ENCODE results near the gene CLPTM1L.

The CLPTM1L gene

DNA sequence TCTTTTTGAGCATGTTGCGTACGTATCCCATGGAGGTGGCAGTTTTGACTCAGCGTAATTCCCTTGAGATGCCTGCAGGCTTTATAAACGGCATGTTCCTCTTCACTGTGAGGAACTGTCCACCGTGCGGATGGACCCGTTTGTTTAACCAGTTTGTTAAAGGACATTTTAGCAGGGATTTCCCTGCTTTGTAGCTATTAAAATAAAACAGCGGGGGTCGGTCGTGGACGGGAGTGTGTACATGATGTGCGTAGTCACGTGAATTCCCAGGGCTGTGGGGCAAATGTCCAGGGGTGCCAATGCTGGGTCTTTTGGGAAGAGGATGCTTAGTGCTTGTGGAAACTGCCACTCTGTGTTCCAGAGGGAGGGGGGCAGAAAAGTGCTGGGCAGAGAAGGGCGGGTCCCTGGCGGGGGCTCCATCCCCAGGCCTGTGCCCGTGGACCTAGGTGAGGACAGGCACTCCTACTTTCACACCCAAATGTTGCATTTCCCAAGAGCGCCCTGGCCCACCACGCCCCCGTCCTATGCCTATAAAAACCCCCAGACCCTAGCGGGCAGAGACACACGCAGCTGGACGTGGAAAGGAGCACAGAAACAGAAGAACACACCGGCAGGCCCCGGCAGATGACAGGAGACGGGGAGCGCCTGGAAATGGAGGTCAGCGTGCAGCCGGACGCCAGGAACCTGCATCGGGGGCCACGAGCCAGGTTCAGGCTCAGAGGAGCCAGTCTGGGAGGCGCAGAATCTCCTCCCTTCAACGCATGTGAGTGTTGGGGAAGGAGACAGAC lies 46.0 kb downstream of the CLPTM1L start:
- Histone ChIP-seq H3K9me3 (ENCODE audit: insufficient read depth, low read length) (no peaks in the 10 kb centered on the region), H3K4me3 (ENCODE audit: insufficient read length, low read depth) (no peak overlapping the region), H3K4me1 (ENCODE audit: insufficient read depth, insufficient read length) (peaks cover 2% of the 10 kb centered on the region), H3K9ac (ENCODE audit: insufficient read length, low read depth) (no peak overlapping the region), H3K27me3 (ENCODE audit: insufficient read depth, insufficient read length) (peaks cover 11% of the 10 kb centered on the region), H3K36me3 (ENCODE audit: insufficient read depth, insufficient read length, low read length) (no peaks in the 10 kb centered on the region)
- TF ChIP-seq SUZ12 (IDR thresholded peaks at IDR 0.05; ENCODE audit: extremely low read depth, insufficient read depth, insufficient read length) (no peak), YY1 (IDR thresholded peaks at IDR 0.05; ENCODE audit: insufficient read depth, insufficient read length) (no peak), ZNF274 (IDR thresholded peaks at IDR 0.05; ENCODE audit: low read depth, low read length) (no peak)
- DNase-seq (ENCODE audit: low read depth, low spot score), result no peak

DNA sequence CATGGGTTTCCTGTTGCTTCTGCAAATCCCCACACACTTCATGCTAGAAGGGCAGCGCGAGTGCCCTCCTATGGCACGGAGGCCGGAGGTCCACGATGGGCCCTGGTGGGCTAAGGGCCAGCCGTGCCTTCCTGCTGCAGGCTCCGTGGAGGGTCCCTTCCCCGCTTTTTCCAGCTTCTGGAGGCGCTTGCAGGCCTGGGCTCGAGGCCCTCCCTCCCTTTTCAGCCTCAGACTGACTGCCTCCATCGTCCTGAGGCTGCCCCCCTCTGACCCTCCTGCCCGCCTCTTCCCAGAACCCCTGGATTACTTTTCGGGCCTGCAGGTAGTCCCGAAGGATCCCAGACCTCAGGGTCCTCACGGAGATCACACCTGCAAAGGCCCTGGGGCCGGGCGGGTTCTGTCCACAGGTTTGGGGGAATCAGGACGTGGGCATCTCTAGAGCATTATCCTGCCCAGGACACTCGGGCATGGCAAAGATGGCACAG lies 46.8 kb downstream of the CLPTM1L start:
- Histone ChIP-seq H3K9me3 (ENCODE audit: insufficient read depth, low read length) (no peaks in the 10 kb centered on the region), H3K36me3 (ENCODE audit: insufficient read depth, insufficient read length, low read length) (peaks cover 1% of the 10 kb centered on the region), H3K4me3 (ENCODE audit: insufficient read length, low read depth) (no peak overlapping the region), H3K27me3 (ENCODE audit: insufficient read depth, insufficient read length) (peaks cover 11% of the 10 kb centered on the region), H3K4me1 (ENCODE audit: insufficient read depth, insufficient read length) (peaks cover 3% of the 10 kb centered on the region), H3K9ac (ENCODE audit: insufficient read length, low read depth) (no peak overlapping the region)
- no peak for DNase-seq (ENCODE audit: low read depth, low spot score)
- TF ChIP-seq SUZ12 (IDR thresholded peaks at IDR 0.05; ENCODE audit: extremely low read depth, insufficient read depth, insufficient read length), result no peak
- TF ChIP-seq YY1 (IDR thresholded peaks at IDR 0.05; ENCODE audit: insufficient read depth, insufficient read length), result no peak
- TF ChIP-seq ZNF274 (IDR thresholded peaks at IDR 0.05; ENCODE audit: low read depth, low read length), result no peak

DNA sequence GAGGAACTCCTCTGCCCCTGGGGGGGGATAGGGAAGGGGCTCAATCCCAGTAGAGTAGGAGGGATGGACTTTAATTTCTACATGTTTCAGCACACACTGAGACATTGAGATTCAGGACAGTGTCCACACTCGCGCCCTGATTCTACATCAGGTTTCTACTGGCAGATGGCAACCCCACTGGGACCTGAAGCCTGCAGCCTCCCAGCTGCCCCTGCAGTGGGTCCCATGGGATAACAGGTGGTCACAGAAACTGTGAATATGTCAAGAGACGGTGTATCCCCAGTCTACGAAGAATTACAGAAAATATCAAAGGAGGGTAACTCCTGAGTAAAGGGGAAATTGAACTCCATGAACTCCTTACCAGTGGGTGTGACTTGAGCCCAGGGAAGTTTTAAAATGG lies 47.7 kb downstream of the CLPTM1L start:
- DNase-seq (ENCODE audit: low read depth, low spot score), result no peak
- H3K27me3 ChIP-seq (ENCODE audit: insufficient read depth, insufficient read length), result peaks cover 11% of the 10 kb centered on the region
- H3K4me1 ChIP-seq (ENCODE audit: insufficient read depth, insufficient read length), result peaks cover 3% of the 10 kb centered on the region
- H3K9ac ChIP-seq (ENCODE audit: insufficient read length, low read depth), result no peak overlapping the region
- no peak for TF ChIP-seq SUZ12 (IDR thresholded peaks at IDR 0.05; ENCODE audit: extremely low read depth, insufficient read depth, insufficient read length)
- no peak for TF ChIP-seq YY1 (IDR thresholded peaks at IDR 0.05; ENCODE audit: insufficient read depth, insufficient read length)
- no peak for TF ChIP-seq ZNF274 (IDR thresholded peaks at IDR 0.05; ENCODE audit: low read depth, low read length)
- H3K9me3 ChIP-seq (ENCODE audit: insufficient read depth, low read length), result no peaks in the 10 kb centered on the region
- H3K4me3 ChIP-seq (ENCODE audit: insufficient read length, low read depth), result no peak overlapping the region
- peaks cover 5% of the 10 kb centered on the region for H3K36me3 ChIP-seq (ENCODE audit: insufficient read depth, insufficient read length, low read length)

DNA sequence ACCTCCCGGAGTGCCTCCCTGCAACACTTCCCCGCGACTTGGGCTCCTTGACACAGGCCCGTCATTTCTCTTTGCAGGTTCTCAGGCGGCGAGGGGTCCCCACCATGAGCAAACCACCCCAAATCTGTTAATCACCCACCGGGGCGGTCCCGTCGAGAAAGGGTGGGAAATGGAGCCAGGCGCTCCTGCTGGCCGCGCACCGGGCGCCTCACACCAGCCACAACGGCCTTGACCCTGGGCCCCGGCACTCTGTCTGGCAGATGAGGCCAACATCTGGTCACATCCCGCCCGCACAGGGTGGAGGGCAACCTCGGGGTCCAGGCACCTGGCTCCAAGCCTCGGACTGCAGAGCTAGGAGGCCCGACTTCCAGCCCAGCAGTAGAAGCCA lies 49.3 kb downstream of the CLPTM1L start:
- peak overlapping the region; percentile 67 for H3K9ac ChIP-seq (ENCODE audit: insufficient read length, low read depth)
- H3K36me3 ChIP-seq (ENCODE audit: insufficient read depth, insufficient read length, low read length), result peaks cover 5% of the 10 kb centered on the region
- peaks cover 11% of the 10 kb centered on the region for H3K27me3 ChIP-seq (ENCODE audit: insufficient read depth, insufficient read length)
- no peaks in the 10 kb centered on the region for H3K9me3 ChIP-seq (ENCODE audit: insufficient read depth, low read length)
- H3K4me3 ChIP-seq (ENCODE audit: insufficient read length, low read depth), result peak overlapping the region; percentile 58
- peaks cover 3% of the 10 kb centered on the region for H3K4me1 ChIP-seq (ENCODE audit: insufficient read depth, insufficient read length)
- no peak for DNase-seq (ENCODE audit: low read depth, low spot score)
- TF ChIP-seq SUZ12 (IDR thresholded peaks at IDR 0.05; ENCODE audit: extremely low read depth, insufficient read depth, insufficient read length), result no peak
- TF ChIP-seq YY1 (IDR thresholded peaks at IDR 0.05; ENCODE audit: insufficient read depth, insufficient read length), result no peak
- TF ChIP-seq ZNF274 (IDR thresholded peaks at IDR 0.05; ENCODE audit: low read depth, low read length), result no peak

- peaks cover 5% of the 10 kb centered on the region for H3K36me3 ChIP-seq (ENCODE audit: insufficient read depth, insufficient read length, low read length)
- peak within 1 kb of the TSS; percentile 70 for H3K9ac ChIP-seq (ENCODE audit: insufficient read length, low read depth)
- TF ChIP-seq YY1 (IDR thresholded peaks at IDR 0.05; ENCODE audit: insufficient read depth, insufficient read length) (no peak), ZNF274 (IDR thresholded peaks at IDR 0.05; ENCODE audit: low read depth, low read length) (no peak)
- H3K27me3 ChIP-seq (ENCODE audit: insufficient read depth, insufficient read length), result peaks cover 11% of the 10 kb centered on the region
- no peak for DNase-seq (ENCODE audit: low read depth, low spot score)
- peaks cover 3% of the 10 kb centered on the region for H3K4me1 ChIP-seq (ENCODE audit: insufficient read depth, insufficient read length)
- no peaks in the 10 kb centered on the region for H3K9me3 ChIP-seq (ENCODE audit: insufficient read depth, low read length)
- peak within 1 kb of the TSS; percentile 58 for H3K4me3 ChIP-seq (ENCODE audit: insufficient read length, low read depth)
These were observed 49.9 kb downstream of the CLPTM1L start, which contains the start of gene TERT for GRCh38 chr5:1294835-1295649. Gene TERT (minus strand): TSS chr5:1295068. CDS start chr5:1294989, 79 bp downstream.

- Histone ChIP-seq H3K9ac (ENCODE audit: insufficient read length, low read depth) (peak overlapping the region; percentile 70), H3K27me3 (ENCODE audit: insufficient read depth, insufficient read length) (peaks cover 11% of the 10 kb centered on the region), H3K9me3 (ENCODE audit: insufficient read depth, low read length) (no peaks in the 10 kb centered on the region), H3K4me3 (ENCODE audit: insufficient read length, low read depth) (peak overlapping the region; percentile 46), H3K36me3 (ENCODE audit: insufficient read depth, insufficient read length, low read length) (peaks cover 5% of the 10 kb centered on the region), H3K4me1 (ENCODE audit: insufficient read depth, insufficient read length) (peaks cover 3% of the 10 kb centered on the region)
- no peak for TF ChIP-seq ZNF274 (IDR thresholded peaks at IDR 0.05; ENCODE audit: low read depth, low read length)
- no peak for TF ChIP-seq SUZ12 (IDR thresholded peaks at IDR 0.05; ENCODE audit: extremely low read depth, insufficient read depth, insufficient read length)
- no peak for TF ChIP-seq YY1 (IDR thresholded peaks at IDR 0.05; ENCODE audit: insufficient read depth, insufficient read length)
- no peak for DNase-seq (ENCODE audit: low read depth, low spot score)
These were observed 50.6 kb downstream of the CLPTM1L start for GRCh38 chr5:1294206-1294834.

All from NT2/D1 (cell line).